ENCODE data around the gene TMEM238L. TPM values are rescaled to one million over a fixed set of nuclear protein-coding genes. Genes with fewer than 3 reads are reported as not detected.

TMEM238L gene
- total RNA-seq, 1 donor from 2014 or later, result not detected

Other genes starting within 250 kb of the TMEM238L start
- gene MYH3, start 146.8 kb downstream of the TMEM238L start, total RNA-seq, result 0.22 and 0.40 TPM in 2 replicates
- gene SCO1, start 106.6 kb downstream of the TMEM238L start, total RNA-seq, result 36.4 and 50.0 TPM in 2 replicates
- 10.0 and 10.7 TPM in 2 replicates for gene ADPRM, start 106.5 kb downstream of the TMEM238L start, total RNA-seq
- 1.1 and 2.4 TPM in 2 replicates for gene TMEM220, start 74.1 kb downstream of the TMEM238L start, total RNA-seq
- gene PIRT, start 34.0 kb upstream of the TMEM238L start, total RNA-seq, result not detected in 2 replicates